ENCODE measurements around the gene LRRC4B.
"Not testable (repeated sequence)": the region's sequence is repeated elsewhere in the genome, so short reads cannot be mapped to it uniquely, and the experiment has no call there.

Gene LRRC4B

DNA sequence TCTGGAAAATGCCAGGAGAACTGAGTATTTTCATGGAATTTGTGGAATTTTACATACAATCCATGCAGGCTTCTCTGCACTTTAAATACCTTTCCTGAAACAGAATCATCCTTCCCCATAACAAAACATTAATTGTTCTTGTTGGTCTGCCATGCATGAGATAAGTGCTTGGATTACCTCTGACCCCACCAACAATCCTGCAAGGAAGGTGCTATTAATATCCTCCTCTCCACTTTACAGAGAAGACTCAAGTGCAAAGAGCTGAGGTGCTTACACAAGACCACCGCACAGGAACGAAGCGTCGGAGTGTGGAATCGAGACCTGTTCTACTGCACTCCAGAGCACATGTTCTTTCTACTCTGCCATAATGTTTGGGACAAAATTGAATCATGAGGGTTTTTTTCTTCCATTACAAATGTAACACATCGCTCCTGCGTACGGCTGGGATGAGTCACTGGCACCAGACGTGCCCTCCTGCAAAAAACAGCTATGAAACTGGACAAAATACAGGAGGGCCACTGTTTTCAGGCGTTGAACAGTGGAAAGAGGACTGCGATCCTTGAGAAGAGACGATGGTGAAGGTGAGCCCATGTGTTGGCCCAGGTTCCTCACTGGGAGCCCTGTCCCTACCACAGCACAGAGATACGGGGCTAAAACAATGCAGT lies 12.9 kb upstream of the LRRC4B start:
- TF ChIP-seq, protein P1, sequence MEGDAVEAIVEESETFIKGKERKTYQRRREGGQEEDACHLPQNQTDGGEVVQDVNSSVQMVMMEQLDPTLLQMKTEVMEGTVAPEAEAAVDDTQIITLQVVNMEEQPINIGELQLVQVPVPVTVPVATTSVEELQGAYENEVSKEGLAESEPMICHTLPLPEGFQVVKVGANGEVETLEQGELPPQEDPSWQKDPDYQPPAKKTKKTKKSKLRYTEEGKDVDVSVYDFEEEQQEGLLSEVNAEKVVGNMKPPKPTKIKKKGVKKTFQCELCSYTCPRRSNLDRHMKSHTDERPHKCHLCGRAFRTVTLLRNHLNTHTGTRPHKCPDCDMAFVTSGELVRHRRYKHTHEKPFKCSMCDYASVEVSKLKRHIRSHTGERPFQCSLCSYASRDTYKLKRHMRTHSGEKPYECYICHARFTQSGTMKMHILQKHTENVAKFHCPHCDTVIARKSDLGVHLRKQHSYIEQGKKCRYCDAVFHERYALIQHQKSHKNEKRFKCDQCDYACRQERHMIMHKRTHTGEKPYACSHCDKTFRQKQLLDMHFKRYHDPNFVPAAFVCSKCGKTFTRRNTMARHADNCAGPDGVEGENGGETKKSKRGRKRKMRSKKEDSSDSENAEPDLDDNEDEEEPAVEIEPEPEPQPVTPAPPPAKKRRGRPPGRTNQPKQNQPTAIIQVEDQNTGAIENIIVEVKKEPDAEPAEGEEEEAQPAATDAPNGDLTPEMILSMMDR (IDR thresholded peaks at IDR 0.05) = no peak
- H3K9me3 ChIP-seq = no peaks in the 10 kb centered on the region
- H3K4me1 ChIP-seq (ENCODE audit: control insufficient read depth in 1 of 2, insufficient read depth in 1 of 2, low read depth in 1 of 2, low read length in 1 of 2) = no peaks in the 10 kb centered on the region
- peaks cover 10% of the 10 kb centered on the region for H3K27me3 ChIP-seq
- no peaks in the 10 kb centered on the region for H3K36me3 ChIP-seq
- H3K27ac ChIP-seq = no peak overlapping the region
- no peak overlapping the region for H3K4me3 ChIP-seq (ENCODE audit: low read depth in 1 of 2, low read length in 1 of 2)

DNA sequence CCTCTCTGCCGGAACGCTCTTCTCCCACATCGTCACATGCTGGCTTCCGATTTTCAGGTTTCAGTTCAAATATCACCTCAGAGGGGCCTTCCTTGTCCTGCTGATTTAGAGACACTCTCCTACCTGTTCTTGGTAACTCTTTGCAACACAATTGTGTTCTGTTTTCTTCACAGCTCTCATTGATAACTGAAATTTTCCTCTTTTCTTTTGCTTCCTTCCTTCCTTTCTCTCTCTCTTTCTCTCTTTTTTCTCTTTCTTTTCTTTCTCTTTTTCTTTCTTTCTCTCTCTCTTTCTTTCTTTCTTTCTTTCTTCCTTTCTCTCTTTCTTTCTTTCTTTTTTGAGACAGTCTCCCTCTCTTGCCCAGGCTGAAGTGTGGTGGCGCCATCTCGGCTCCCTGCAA lies 12.0 kb upstream of the LRRC4B start:
- Histone ChIP-seq H3K4me1 (ENCODE audit: control insufficient read depth in 1 of 2, insufficient read depth in 1 of 2, low read depth in 1 of 2, low read length in 1 of 2) (no peaks in the 10 kb centered on the region), H3K4me3 (ENCODE audit: low read depth in 1 of 2, low read length in 1 of 2) (no peak overlapping the region), H3K9me3 (no peaks in the 10 kb centered on the region), H3K27ac (no peak overlapping the region), H3K36me3 (no peaks in the 10 kb centered on the region), H3K27me3 (peaks cover 6% of the 10 kb centered on the region)
- TF ChIP-seq, protein P1 (IDR thresholded peaks at IDR 0.05) = no peak

DNA sequence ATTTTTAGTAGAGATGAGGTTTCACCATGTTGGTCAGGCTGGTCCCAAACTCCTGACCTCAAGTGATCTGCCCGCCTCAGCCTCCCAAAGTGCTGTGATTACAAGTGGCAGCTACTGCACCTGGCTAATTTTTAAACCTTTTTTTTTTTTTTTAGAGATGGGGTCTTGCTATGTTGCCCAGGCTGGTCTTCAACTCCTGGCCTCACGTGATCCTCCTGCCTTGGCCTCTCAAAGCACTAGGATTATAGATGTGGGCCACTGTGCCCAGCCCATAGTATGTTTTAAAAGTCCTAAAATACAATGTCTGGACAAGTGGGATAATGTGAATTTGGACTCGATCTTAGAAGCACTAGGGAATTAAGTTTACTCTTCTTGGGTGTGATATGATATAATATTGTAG lies 8.5 kb upstream of the LRRC4B start:
- H3K4me1 ChIP-seq (ENCODE audit: control insufficient read depth in 1 of 2, insufficient read depth in 1 of 2, low read depth in 1 of 2, low read length in 1 of 2); H3K9me3 ChIP-seq; H3K27ac ChIP-seq; H3K36me3 ChIP-seq; H3K4me3 ChIP-seq (ENCODE audit: low read depth in 1 of 2, low read length in 1 of 2): not testable (repeated sequence)
- peaks cover 15% of the 10 kb centered on the region for H3K27me3 ChIP-seq

DNA sequence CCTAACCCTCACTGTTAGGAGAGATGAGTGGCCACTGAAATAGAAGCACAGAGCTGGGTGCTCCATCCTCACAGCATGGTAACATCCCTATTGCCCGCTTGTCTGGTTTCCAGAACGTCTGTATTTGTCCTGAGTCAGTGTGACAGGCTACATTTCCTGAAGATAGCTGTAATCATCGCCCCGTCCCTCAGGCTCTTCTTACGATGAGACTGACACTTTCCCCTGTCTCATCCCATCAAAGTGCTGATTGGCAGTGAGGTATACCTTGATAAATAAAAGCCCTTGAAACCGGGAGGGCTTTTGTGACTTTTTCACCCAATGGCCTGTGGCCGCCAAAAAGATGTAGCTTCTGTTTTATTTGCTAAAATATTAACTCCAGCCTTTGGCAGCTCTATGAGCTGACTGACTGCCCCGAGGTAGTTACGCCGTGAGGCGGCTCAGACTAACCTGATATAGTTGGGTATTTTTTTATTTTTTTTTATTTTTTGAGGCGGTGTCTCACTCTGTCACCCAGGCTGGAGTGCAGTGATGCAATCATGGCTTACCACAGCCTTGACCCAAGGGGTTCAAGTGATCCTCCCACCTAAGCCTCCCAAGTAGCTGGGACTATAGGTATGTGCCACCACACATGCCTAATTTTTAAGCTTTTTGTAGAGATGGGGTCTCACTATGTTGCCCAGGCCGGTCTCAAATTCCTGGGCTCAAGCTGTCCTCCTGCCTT lies 5.7 kb upstream of the LRRC4B start:
- Histone ChIP-seq H3K27ac (no peak overlapping the region), H3K27me3 (peaks cover 32% of the 10 kb centered on the region), H3K4me1 (ENCODE audit: control insufficient read depth in 1 of 2, insufficient read depth in 1 of 2, low read depth in 1 of 2, low read length in 1 of 2) (no peaks in the 10 kb centered on the region), H3K9me3 (no peaks in the 10 kb centered on the region), H3K4me3 (ENCODE audit: low read depth in 1 of 2, low read length in 1 of 2) (no peak overlapping the region), H3K36me3 (no peaks in the 10 kb centered on the region)
- TF ChIP-seq, protein P1 (IDR thresholded peaks at IDR 0.05) = no peak

DNA sequence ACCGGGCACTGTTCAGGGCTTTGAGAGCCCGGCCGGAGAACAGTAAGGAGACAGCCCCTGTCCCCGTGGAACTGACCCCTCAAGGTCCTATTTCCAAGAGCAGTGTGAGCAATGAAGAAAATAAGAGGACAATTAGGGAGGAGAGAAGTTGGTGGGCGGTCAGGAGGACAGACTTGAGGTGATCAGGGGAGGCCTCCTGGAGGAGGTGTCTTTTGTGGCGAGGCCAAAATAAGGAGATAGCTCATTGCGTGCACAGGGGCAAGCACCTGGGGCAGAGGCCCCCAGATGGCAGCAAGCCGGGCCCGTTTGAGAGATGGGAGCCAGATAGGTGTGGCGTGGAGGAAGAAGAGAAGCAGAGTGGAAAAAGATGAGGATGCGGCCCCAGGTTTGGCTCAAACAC lies 2.8 kb upstream of the LRRC4B start:
- H3K9me3 ChIP-seq = no peaks in the 10 kb centered on the region
- H3K27ac ChIP-seq = no peak overlapping the region
- no peak overlapping the region for H3K4me3 ChIP-seq (ENCODE audit: low read depth in 1 of 2, low read length in 1 of 2)
- TF ChIP-seq, protein P1 (IDR thresholded peaks at IDR 0.05) = no peak
- no peaks in the 10 kb centered on the region for H3K4me1 ChIP-seq (ENCODE audit: control insufficient read depth in 1 of 2, insufficient read depth in 1 of 2, low read depth in 1 of 2, low read length in 1 of 2)
- H3K36me3 ChIP-seq = no peaks in the 10 kb centered on the region
- H3K27me3 ChIP-seq = peaks cover 61% of the 10 kb centered on the region

DNA sequence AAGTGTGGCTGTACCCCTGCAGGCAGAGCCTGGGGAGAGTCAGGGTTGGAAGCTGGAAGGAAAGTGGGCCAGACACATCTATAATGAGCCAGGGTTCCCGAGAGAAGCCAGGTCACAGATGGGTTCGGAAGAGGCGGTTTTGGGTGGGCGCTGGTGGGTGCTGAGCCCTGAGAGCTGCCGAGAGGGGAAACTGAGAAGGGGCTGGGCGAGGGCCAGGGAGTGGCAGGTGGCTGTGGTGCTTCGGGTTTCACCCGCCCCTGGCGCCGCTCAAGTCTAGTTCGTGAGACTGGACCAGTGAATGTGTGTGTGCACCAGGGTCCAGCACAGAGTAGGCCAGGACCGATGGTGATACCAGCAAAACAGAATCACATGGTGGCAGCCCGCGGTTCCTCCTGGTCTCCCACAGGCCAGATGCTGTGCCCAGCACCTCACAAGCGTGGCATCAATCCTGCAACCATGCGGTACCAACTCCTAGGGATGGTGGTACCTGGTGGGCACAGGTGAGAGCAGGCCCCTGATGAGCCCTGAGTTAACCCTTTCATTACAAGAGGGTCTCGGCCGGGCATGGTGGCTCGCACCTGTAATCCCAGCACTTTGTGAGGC lies 1.8 kb upstream of the LRRC4B start:
- TF ChIP-seq, protein P1 (IDR thresholded peaks at IDR 0.05) = no peak
- H3K4me1 ChIP-seq (ENCODE audit: control insufficient read depth in 1 of 2, insufficient read depth in 1 of 2, low read depth in 1 of 2, low read length in 1 of 2) = no peaks in the 10 kb centered on the region
- H3K27ac ChIP-seq = no peak overlapping the region
- H3K4me3 ChIP-seq (ENCODE audit: low read depth in 1 of 2, low read length in 1 of 2) = no peak overlapping the region
- peaks cover 71% of the 10 kb centered on the region for H3K27me3 ChIP-seq
- H3K9me3 ChIP-seq = no peaks in the 10 kb centered on the region
- no peaks in the 10 kb centered on the region for H3K36me3 ChIP-seq

All from neutrophil (primary cell).